K562 (cell line): Measurements from ENCODE around the gene CFD. TPM values are rescaled to one million over a fixed set of nuclear protein-coding genes. Genes with fewer than 3 reads are reported as not detected.

Experiments used
- C11orf30 ChIP-seq: fragments of 450-650 bp; IDR thresholded peaks from 2 replicates; pipeline ENCODE4 v1.6.1; 2016; ENCODE audit warnings: low read depth, mild to moderate bottlenecking
- DDX20 ChIP-seq: fragments of 450-650 bp; IDR thresholded peaks from 2 replicates; pipeline ENCODE4 v1.6.1; 2016; ENCODE audit warnings: missing genetic modification characterization, low read depth, mild to moderate bottlenecking, missing compliant biosample characterization, moderate library complexity
- DMBX1 ChIP-seq: fragments of 250-450 bp; sonication (Bioruptor Pico); IDR thresholded peaks from 2 replicates; pipeline ENCODE4 v1.8.0; 2022; ENCODE audit warnings: inconsistent platforms, mild to moderate bottlenecking, moderate library complexity, borderline replicate concordance
- ETS2 ChIP-seq: IDR thresholded peaks from 2 replicates; pipeline ENCODE4 v1.6.1; 2016; ENCODE audit warnings: borderline replicate concordance, missing genetic modification characterization, mild to moderate bottlenecking, moderate library complexity, missing compliant biosample characterization; ENCODE audit not compliant: poor library complexity, severe bottlenecking
- HMG20B ChIP-seq: fragments of 250-450 bp; sonication (Bioruptor Pico); IDR thresholded peaks from 2 replicates; pipeline ENCODE4 v1.5.0; 2021; ENCODE audit warnings: mild to moderate bottlenecking
- MBD2 ChIP-seq: sonication (generic); IDR thresholded peaks from 2 replicates; pipeline ENCODE4 v1.6.1; 2016; ENCODE audit warnings: low read depth, borderline replicate concordance
- MLLT1 ChIP-seq, 2 experiments: fragments of 450-650 bp; IDR thresholded peaks; 2 replicates each; pipeline ENCODE4 v1.6.1; 2016
- PHB2 ChIP-seq: fragments of 450-650 bp; IDR thresholded peaks from 2 replicates; pipeline ENCODE4 v1.6.1; 2017; ENCODE audit warnings: low read depth
- RBM22 ChIP-seq: fragments of 200-400 bp; formaldehyde crosslinking; IDR thresholded peaks from 2 replicates; pipeline ENCODE4 v1.6.1; 2018; ENCODE audit warnings: low read length, low read depth; ENCODE audit not compliant: poor library complexity, severe bottlenecking
- RFX5 ChIP-seq: IDR thresholded peaks from 2 replicates; pipeline ENCODE4 v1.6.1; 2011; ENCODE audit warnings: low read depth, mild to moderate bottlenecking, improper control_type of control experiment, low read length
- RNF2 ChIP-seq: sonication (generic); IDR thresholded peaks from 2 replicates; pipeline ENCODE4 v1.6.1; 2016
- RUNX1 ChIP-seq: sonication (generic); IDR thresholded peaks from 2 replicates; pipeline ENCODE4 v1.6.1; 2016; ENCODE audit warnings: antibody characterized with exemption, low read depth
- SPI1 ChIP-seq: IDR thresholded peaks from 2 replicates; pipeline ENCODE4 v1.6.1; 2011; ENCODE audit warnings: low read depth, low read length, control low read depth, borderline replicate concordance
- STAT5B ChIP-seq: fragments of 250-450 bp; sonication (Bioruptor Pico); IDR thresholded peaks from 2 replicates; pipeline ENCODE4 v1.8.0; 2021; ENCODE audit warnings: mild to moderate bottlenecking, inconsistent platforms
- TEAD2 ChIP-seq: fragments of 450-650 bp; IDR thresholded peaks from 2 replicates; pipeline ENCODE4 v1.6.1; 2016; ENCODE audit warnings: missing genetic modification characterization, control low read depth, missing compliant biosample characterization
- WHSC1 ChIP-seq: IDR thresholded peaks from one replicate; pipeline ENCODE4 v1.6.1; 2012; ENCODE audit warnings: low read length, control low read depth, inconsistent platforms
- ZC3H11A ChIP-seq: IDR thresholded peaks from 2 replicates; pipeline ENCODE4 v1.6.1; 2012; ENCODE audit warnings: low read depth, low read length, improper control_type of control experiment
- ZNF140 ChIP-seq: fragments of 250-450 bp; sonication (Bioruptor Pico); IDR thresholded peaks from 2 replicates; pipeline ENCODE4 v1.8.0; 2021; ENCODE audit warnings: moderate library complexity, mild to moderate bottlenecking, inconsistent platforms
- ZNF830 ChIP-seq: fragments of 250-450 bp; sonication (Bioruptor Pico); IDR thresholded peaks from 2 replicates; pipeline ENCODE4 v1.5.0; 2021; ENCODE audit warnings: mild to moderate bottlenecking
- polyA plus RNA-seq, 8 experiments: library from polyadenylated mRNA; depleted of rRNA in 4 of 8; stranded (reverse) in 5 of 8; unstranded in 3 of 8; fragments of >200 nt; fragmentation: Nextera tagmentation in 2 of 8; fragmentation: Illumina TruSeq in 1 of 8; extraction: Ambion mirVana in 2 of 8; extraction: Trizol in 1 of 8; gene quantifications; 2 replicates each; pipeline versions ENCODE4 v1.2.1 to v1.2.3, GENCODE V29; 2011 to 2014; ENCODE audit warnings: inconsistent platforms in 1 of 8, missing spikeins in 1 of 8
- total RNA-seq, 7 experiments: library from RNA; depleted of rRNA in 6 of 7; stranded (reverse); fragments of >200 nt in 6 of 7; fragmentation: Illumina TruSeq in 2 of 7; extraction: Trizol in 2 of 7; gene quantifications; 2 replicates each; pipeline versions ENCODE4 v1.2.1 to v1.2.3, GENCODE V29; 2011 to 2021; ENCODE audit warnings: low replicate concordance in 1 of 7
- TF ChIP-seq, protein P1 (sequence below): IDR thresholded peaks from 3 replicates; pipeline ENCODE4 v1.6.1; 2011; ENCODE audit warnings: borderline replicate concordance, mild to moderate bottlenecking, moderate library complexity; ENCODE audit not compliant: insufficient read length; ENCODE audit errors: extremely low read depth
- TF ChIP-seq, protein P2 (sequence below): fragments of 450-650 bp; formaldehyde crosslinking; IDR thresholded peaks from 2 replicates; pipeline ENCODE4 v1.4.0; 2022; ENCODE audit warnings: missing genetic modification characterization
- TF ChIP-seq, protein P3 (sequence below), 2 experiments: fragments of 200-800 bp in 1 of 2; sonication (Bioruptor generic) in 1 of 2; sonication (generic) in 1 of 2; formaldehyde crosslinking in 1 of 2; IDR thresholded peaks in 1 of 2; conservative IDR thresholded peaks in 1 of 2; 2 replicates each; pipeline versions ENCODE4 v1.5.0 to v1.6.1; 2016 to 2020; ENCODE audit warnings: missing compliant biosample characterization in 1 of 2, missing genetic modification characterization in 1 of 2, missing genetic modification reagents in 1 of 2

Gene CFD
- total and polyA plus RNA-seq, 9 of the 15 experiments (the other 6 are each of a cell fraction or from before 2014, with no cell fraction given) = 0.52 to 59.4 (median 7.6) TPM

- TF ChIP-seq SPI1 = peak; percentile 55; the same call in 1 of the 2 replicates
- TF ChIP-seq ZNF140 = no peak
- TF ChIP-seq PHB2 = peak; percentile 65; the same call in 1 of the 2 replicates
- TF ChIP-seq, protein P1, sequence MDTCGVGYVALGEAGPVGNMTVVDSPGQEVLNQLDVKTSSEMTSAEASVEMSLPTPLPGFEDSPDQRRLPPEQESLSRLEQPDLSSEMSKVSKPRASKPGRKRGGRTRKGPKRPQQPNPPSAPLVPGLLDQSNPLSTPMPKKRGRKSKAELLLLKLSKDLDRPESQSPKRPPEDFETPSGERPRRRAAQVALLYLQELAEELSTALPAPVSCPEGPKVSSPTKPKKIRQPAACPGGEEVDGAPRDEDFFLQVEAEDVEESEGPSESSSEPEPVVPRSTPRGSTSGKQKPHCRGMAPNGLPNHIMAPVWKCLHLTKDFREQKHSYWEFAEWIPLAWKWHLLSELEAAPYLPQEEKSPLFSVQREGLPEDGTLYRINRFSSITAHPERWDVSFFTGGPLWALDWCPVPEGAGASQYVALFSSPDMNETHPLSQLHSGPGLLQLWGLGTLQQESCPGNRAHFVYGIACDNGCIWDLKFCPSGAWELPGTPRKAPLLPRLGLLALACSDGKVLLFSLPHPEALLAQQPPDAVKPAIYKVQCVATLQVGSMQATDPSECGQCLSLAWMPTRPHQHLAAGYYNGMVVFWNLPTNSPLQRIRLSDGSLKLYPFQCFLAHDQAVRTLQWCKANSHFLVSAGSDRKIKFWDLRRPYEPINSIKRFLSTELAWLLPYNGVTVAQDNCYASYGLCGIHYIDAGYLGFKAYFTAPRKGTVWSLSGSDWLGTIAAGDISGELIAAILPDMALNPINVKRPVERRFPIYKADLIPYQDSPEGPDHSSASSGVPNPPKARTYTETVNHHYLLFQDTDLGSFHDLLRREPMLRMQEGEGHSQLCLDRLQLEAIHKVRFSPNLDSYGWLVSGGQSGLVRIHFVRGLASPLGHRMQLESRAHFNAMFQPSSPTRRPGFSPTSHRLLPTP = no peak
- no peak for TF ChIP-seq ZC3H11A
- peak; percentile 35 for TF ChIP-seq RBM22
- TF ChIP-seq DDX20 (tag) = no peak
- TF ChIP-seq RNF2 = peak; percentile 95
- peak; percentile 64; the same call in 1 of the 2 replicates for TF ChIP-seq DMBX1 (CRISPR knock-in tag)
- TF ChIP-seq, protein P2, sequence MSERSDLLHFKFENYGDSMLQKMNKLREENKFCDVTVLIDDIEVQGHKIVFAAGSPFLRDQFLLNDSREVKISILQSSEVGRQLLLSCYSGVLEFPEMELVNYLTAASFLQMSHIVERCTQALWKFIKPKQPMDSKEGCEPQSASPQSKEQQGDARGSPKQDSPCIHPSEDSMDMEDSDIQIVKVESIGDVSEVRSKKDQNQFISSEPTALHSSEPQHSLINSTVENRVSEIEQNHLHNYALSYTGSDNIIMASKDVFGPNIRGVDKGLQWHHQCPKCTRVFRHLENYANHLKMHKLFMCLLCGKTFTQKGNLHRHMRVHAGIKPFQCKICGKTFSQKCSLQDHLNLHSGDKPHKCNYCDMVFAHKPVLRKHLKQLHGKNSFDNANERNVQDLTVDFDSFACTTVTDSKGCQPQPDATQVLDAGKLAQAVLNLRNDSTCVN = no peak
- TF ChIP-seq C11orf30 = no peak
- TF ChIP-seq ETS2 (tag) = no peak
- no peak for TF ChIP-seq HMG20B (CRISPR knock-in tag)
- TF ChIP-seq TEAD2 (tag) = no peak
- 0 out of 2 replicates have a peak, but pooled peaks have one; percentile 23 for TF ChIP-seq RUNX1
- TF ChIP-seq MLLT1 (IDR thresholded peaks at IDR 0.05) = no peak
- peak; percentile 89 for TF ChIP-seq MBD2
- TF ChIP-seq RFX5 = no peak
- TF ChIP-seq WHSC1 = no peak
- TF ChIP-seq, protein P3, sequence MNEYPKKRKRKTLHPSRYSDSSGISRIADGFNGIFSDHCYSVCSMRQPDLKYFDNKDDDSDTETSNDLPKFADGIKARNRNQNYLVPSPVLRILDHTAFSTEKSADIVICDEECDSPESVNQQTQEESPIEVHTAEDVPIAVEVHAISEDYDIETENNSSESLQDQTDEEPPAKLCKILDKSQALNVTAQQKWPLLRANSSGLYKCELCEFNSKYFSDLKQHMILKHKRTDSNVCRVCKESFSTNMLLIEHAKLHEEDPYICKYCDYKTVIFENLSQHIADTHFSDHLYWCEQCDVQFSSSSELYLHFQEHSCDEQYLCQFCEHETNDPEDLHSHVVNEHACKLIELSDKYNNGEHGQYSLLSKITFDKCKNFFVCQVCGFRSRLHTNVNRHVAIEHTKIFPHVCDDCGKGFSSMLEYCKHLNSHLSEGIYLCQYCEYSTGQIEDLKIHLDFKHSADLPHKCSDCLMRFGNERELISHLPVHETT (CRISPR knock-in tag; conservative IDR thresholded peaks at IDR 0.05 in 1 of 2, IDR thresholded peaks at IDR 0.05 in 1 of 2) = no peak; a peak in 1 of 4 replicates
- TF ChIP-seq ZNF830 (CRISPR knock-in tag) = no peak
- TF ChIP-seq STAT5B (CRISPR knock-in tag) = no peak
These were observed 47.9 kb downstream of the CFD start (continued) for GRCh38 chr19:907183-907853.
